GM10266 (cell line): ENCODE measurements around the gene TBC1D17.

Experiments
- DNase-seq: peaks from one replicate; pipeline ENCODE4 v3.0.0; 2012; ENCODE audit errors: extremely low spot score
- CTCF ChIP-seq: IDR thresholded peaks from 2 replicates; pipeline ENCODE4 v1.5.1; 2012; ENCODE audit warnings: mild to moderate bottlenecking, low read depth; ENCODE audit not compliant: control insufficient read depth, insufficient read depth; ENCODE audit errors: missing control alignments

The TBC1D17 gene

GRCh38 chr19:49931293-49932040 lies 54.0 kb downstream of the TBC1D17 start:
- no peak for TF ChIP-seq CTCF
- DNase-seq: no peak

- no peak for TF ChIP-seq CTCF
- DNase-seq: no peak
These were observed 54.5 kb downstream of the TBC1D17 start for GRCh38 chr19:49932041-49932451.

- no peak for DNase-seq
- no peak for TF ChIP-seq CTCF
These were observed 55.2 kb downstream of the TBC1D17 start for GRCh38 chr19:49932731-49933131.

- no peak for TF ChIP-seq CTCF
- no peak for DNase-seq
These were observed 56.1 kb downstream of the TBC1D17 start for GRCh38 chr19:49933643-49934042.

- no peak for TF ChIP-seq CTCF
These were observed 59.0 kb downstream of the TBC1D17 start for GRCh38 chr19:49936549-49936948.

GRCh38 chr19:49937750-49938381 lies 60.4 kb downstream of the TBC1D17 start:
- peak; percentile 94 for TF ChIP-seq CTCF
- peak; percentile 74 for DNase-seq

More at GRCh38 chr19:49936549-49936948, 59.0 kb downstream of the TBC1D17 start:
- DNase-seq: no peak
